Progenitor cell of endocrine pancreas (in vitro differentiated cells): ENCODE results near the gene MYH14. TPM values are rescaled to one million over a fixed set of nuclear protein-coding genes. Genes with fewer than 3 reads are reported as not detected.

Source experiments
- DNase-seq: peaks from one replicate; pipeline ENCODE4 v3.0.0; 2021; ENCODE audit warnings: low spot score; ENCODE audit not compliant: unreplicated experiment
- H3K27ac Mint-ChIP-seq: 2 replicates; pipeline ENCODE4 v1.8.0; 2021; ENCODE audit warnings: mild to moderate bottlenecking, moderate library complexity, mixed read lengths
- H3K27me3 Mint-ChIP-seq: 2 replicates; pipeline ENCODE4 v1.8.0; 2021; ENCODE audit warnings: mixed read lengths
- H3K36me3 Mint-ChIP-seq: 2 replicates; pipeline ENCODE4 v1.8.0; 2022; ENCODE audit warnings: mixed read lengths; ENCODE audit not compliant: insufficient read depth
- H3K4me1 Mint-ChIP-seq: 2 replicates; pipeline ENCODE4 v1.8.0; 2021; ENCODE audit warnings: low read depth, mixed read lengths
- H3K4me3 Mint-ChIP-seq: 2 replicates; pipeline ENCODE4 v1.8.0; 2021; ENCODE audit warnings: low read depth, mild to moderate bottlenecking, moderate library complexity, mixed read lengths
- H3K9me3 Mint-ChIP-seq: 2 replicates; pipeline ENCODE4 v1.8.0; 2021; ENCODE audit warnings: low read depth, mixed read lengths
- CTCF ChIP-seq: fragments of 200-600 bp; sonication (generic); IDR thresholded peaks from one replicate; pipeline ENCODE4 v1.5.0; 2021; ENCODE audit warnings: antibody characterized with exemption, mild to moderate bottlenecking; ENCODE audit not compliant: unreplicated experiment
- total RNA-seq: library from RNA; stranded (reverse); gene quantifications from 2 replicates; pipeline ENCODE4 v1.2.1, GENCODE V29; 2021

The MYH14 gene
- total RNA-seq, 1 donor from 2014 or later: 65.9 TPM

GRCh38 chr19:50181121-50181520 lies 22.3 kb upstream of the MYH14 start:
- Mint-ChIP-seq H3K4me3 (no peak overlapping the region), H3K9me3 (no peaks in the 10 kb centered on the region), H3K4me1 (no peaks in the 10 kb centered on the region), H3K27me3 (peaks cover 13% of the 10 kb centered on the region), H3K27ac (no peak overlapping the region), H3K36me3 (no peaks in the 10 kb centered on the region)
- TF ChIP-seq CTCF: no peak
- DNase-seq: no peak

GRCh38 chr19:50184196-50184595 lies 19.2 kb upstream of the MYH14 start:
- Mint-ChIP-seq H3K36me3 (no peaks in the 10 kb centered on the region), H3K27me3 (peaks cover 13% of the 10 kb centered on the region), H3K27ac (no peak overlapping the region), H3K4me3 (no peak overlapping the region), H3K4me1 (no peaks in the 10 kb centered on the region), H3K9me3 (no peaks in the 10 kb centered on the region)
- TF ChIP-seq CTCF: no peak
- DNase-seq: no peak

GRCh38 chr19:50187937-50188336 lies 15.5 kb upstream of the MYH14 start:
- H3K9me3 Mint-ChIP-seq: no peaks in the 10 kb centered on the region
- no peak for DNase-seq
- TF ChIP-seq CTCF: no peak
- no peaks in the 10 kb centered on the region for H3K4me1 Mint-ChIP-seq
- no peak overlapping the region for H3K27ac Mint-ChIP-seq
- no peaks in the 10 kb centered on the region for H3K36me3 Mint-ChIP-seq
- peaks cover 26% of the 10 kb centered on the region for H3K27me3 Mint-ChIP-seq
- H3K4me3 Mint-ChIP-seq: no peak overlapping the region

GRCh38 chr19:50189331-50189730 lies 14.1 kb upstream of the MYH14 start:
- Mint-ChIP-seq H3K36me3 (no peaks in the 10 kb centered on the region), H3K27ac (no peak overlapping the region), H3K4me1 (no peaks in the 10 kb centered on the region), H3K27me3 (peaks cover 34% of the 10 kb centered on the region), H3K9me3 (no peaks in the 10 kb centered on the region), H3K4me3 (no peak overlapping the region)
- no peak for TF ChIP-seq CTCF
- no peak for DNase-seq

GRCh38 chr19:50190439-50190891 lies 13.0 kb upstream of the MYH14 start:
- TF ChIP-seq CTCF: no peak
- Mint-ChIP-seq H3K4me3 (no peak overlapping the region), H3K4me1 (no peaks in the 10 kb centered on the region), H3K36me3 (no peaks in the 10 kb centered on the region), H3K27ac (no peak overlapping the region), H3K27me3 (peaks cover 39% of the 10 kb centered on the region), H3K9me3 (no peaks in the 10 kb centered on the region)
- no peak for DNase-seq
